Peyer's patch (tissue), 4 donors: ENCODE measurements around the gene ALX3.

Experiments used
- POLR2A ChIP-seq, 2 donors: fragments of 450-650 bp; IDR thresholded peaks; one replicate each; pipeline ENCODE4 v1.5.1; 2017; ENCODE audit warnings: antibody characterized with exemption in 2 of 2, mild to moderate bottlenecking in 2 of 2, moderate library complexity in 2 of 2
- TF ChIP-seq, protein P1 (sequence below), 6 experiments: fragments of 450-650 bp in 4 of 6; fragments of 200-600 bp in 2 of 6; sonication (generic) in 1 of 6; IDR thresholded peaks; one replicate each; pipeline ENCODE4 v1.5.1; 2017 to 2019; ENCODE audit warnings: antibody characterized with exemption in 6 of 6, mild to moderate bottlenecking in 3 of 6, moderate library complexity in 1 of 6

DNA sequence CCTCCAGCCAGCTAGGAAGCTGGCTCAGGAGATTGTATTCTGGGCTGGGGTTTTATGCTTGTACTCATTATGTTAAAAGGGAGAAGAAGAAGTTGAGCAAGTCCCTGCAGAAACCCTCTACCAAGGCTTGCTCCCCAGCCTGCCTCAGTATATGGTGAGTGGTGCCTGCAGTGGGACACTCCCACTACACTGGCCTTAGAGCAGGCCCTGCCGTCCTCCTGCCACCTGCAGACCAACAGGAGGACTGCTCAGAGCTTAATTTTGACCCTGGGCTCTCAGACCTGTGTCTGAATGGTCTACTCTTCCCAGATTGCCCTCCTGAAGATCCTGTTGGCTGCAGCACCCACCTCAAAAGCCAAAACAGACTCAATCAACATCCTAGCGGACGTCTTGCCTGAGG lies 23.0 kb downstream of the ALX3 start:
- TF ChIP-seq, protein P1, sequence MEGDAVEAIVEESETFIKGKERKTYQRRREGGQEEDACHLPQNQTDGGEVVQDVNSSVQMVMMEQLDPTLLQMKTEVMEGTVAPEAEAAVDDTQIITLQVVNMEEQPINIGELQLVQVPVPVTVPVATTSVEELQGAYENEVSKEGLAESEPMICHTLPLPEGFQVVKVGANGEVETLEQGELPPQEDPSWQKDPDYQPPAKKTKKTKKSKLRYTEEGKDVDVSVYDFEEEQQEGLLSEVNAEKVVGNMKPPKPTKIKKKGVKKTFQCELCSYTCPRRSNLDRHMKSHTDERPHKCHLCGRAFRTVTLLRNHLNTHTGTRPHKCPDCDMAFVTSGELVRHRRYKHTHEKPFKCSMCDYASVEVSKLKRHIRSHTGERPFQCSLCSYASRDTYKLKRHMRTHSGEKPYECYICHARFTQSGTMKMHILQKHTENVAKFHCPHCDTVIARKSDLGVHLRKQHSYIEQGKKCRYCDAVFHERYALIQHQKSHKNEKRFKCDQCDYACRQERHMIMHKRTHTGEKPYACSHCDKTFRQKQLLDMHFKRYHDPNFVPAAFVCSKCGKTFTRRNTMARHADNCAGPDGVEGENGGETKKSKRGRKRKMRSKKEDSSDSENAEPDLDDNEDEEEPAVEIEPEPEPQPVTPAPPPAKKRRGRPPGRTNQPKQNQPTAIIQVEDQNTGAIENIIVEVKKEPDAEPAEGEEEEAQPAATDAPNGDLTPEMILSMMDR (IDR thresholded peaks at IDR 0.05) = peak in 1 of 6 experiments; percentile 10
- TF ChIP-seq POLR2A (IDR thresholded peaks at IDR 0.05) = no peak
